SK-N-SH (cell line): ENCODE data around the gene CA5A. TPM values are rescaled to one million over a fixed set of nuclear protein-coding genes. Genes with fewer than 3 reads are reported as not detected.

Experiments used
- CTCF ChIA-PET: fragments of 300-600, 350-600 bp; formaldehyde crosslinking; extraction: SDS; loops from one replicate; lab custom pipeline; 2021; lab: Yijun Ruan, JAX
- POLR2A ChIA-PET: fragments of 350-600 bp; sonication (Branson Sonifier 250); formaldehyde crosslinking; extraction: SDS; loops from one replicate; lab custom pipeline; 2020; ENCODE audit warnings: antibody characterized with exemption, inconsistent platforms; lab: Yijun Ruan, JAX
- DNase-seq: peaks from one replicate; pipeline ENCODE4 v3.0.0; 2012
- H2AFZ ChIP-seq: fragments of 200-600 bp; sonication (generic); 2 replicates; pipeline ENCODE4 v1.8.1; 2016; ENCODE audit warnings: antibody characterized with exemption, mild to moderate bottlenecking, low read depth
- H3F3A ChIP-seq: fragments of 200-600 bp; sonication (generic); replicated peaks from 2 replicates; pipeline ENCODE3; 2016; ENCODE audit warnings: antibody characterized with exemption, mild to moderate bottlenecking; ENCODE audit not compliant: insufficient read depth
- H3K27ac ChIP-seq, 2 experiments: fragments of 200-500 bp in 1 of 2; fragments of 200-600 bp in 1 of 2; sonication (Bioruptor generic) in 1 of 2; sonication (generic), shearing (Covaris generic) in 1 of 2; 2 replicates each; pipeline versions ENCODE4 v1.5.1 to v1.6.1; 2014 to 2016; ENCODE audit warnings: low read depth in 2 of 2, inconsistent platforms in 1 of 2, low read length in 1 of 2, mild to moderate bottlenecking in 1 of 2, mixed read lengths in 1 of 2
- H3K27me3 ChIP-seq: fragments of 200-600 bp; sonication (generic), shearing (Covaris generic); 2 replicates; pipeline ENCODE4 v1.6.1; 2016; ENCODE audit warnings: mixed run types; ENCODE audit not compliant: insufficient read depth
- H3K36me3 ChIP-seq, 2 experiments: fragments of 200-500 bp in 1 of 2; fragments of 200-600 bp in 1 of 2; sonication (Bioruptor generic) in 1 of 2; sonication (generic) in 1 of 2; replicated peaks in 1 of 2; 2 replicates each; pipeline versions ENCODE3 to v1.5.1; 2014 to 2016; ENCODE audit warnings: low read length in 1 of 2, mild to moderate bottlenecking in 1 of 2; ENCODE audit not compliant: insufficient read depth in 2 of 2, control insufficient read depth in 1 of 2
- H3K4me1 ChIP-seq, 2 experiments: fragments of 200-500 bp in 1 of 2; fragments of 200-600 bp in 1 of 2; sonication (Bioruptor generic) in 1 of 2; sonication (generic), shearing (Covaris generic) in 1 of 2; 2 replicates each; pipeline versions ENCODE4 v1.5.1 to v1.6.1; 2014 to 2016; ENCODE audit warnings: low read depth in 1 of 2, low read length in 1 of 2, mixed run types in 1 of 2; ENCODE audit not compliant: insufficient read depth in 2 of 2, control insufficient read depth in 1 of 2
- H3K4me2 ChIP-seq: fragments of 200-600 bp; sonication (generic), shearing (Covaris generic); 2 replicates; pipeline ENCODE4 v1.6.1; 2017; ENCODE audit warnings: mixed run types
- H3K4me3 ChIP-seq, 2 experiments: fragments of 200-500 bp in 1 of 2; fragments of 200-600 bp in 1 of 2; sonication (Bioruptor generic) in 1 of 2; sonication (generic), shearing (Covaris generic) in 1 of 2; 2 replicates each; pipeline versions ENCODE4 v1.5.1 to v1.8.1; 2014 to 2016; ENCODE audit warnings: low read depth in 2 of 2, inconsistent platforms in 1 of 2, low read length in 1 of 2, mild to moderate bottlenecking in 1 of 2, mixed read lengths in 1 of 2, moderate library complexity in 1 of 2
- H3K79me2 ChIP-seq: fragments of 200-600 bp; sonication (generic); 2 replicates; pipeline ENCODE4 v1.8.1; 2017; ENCODE audit warnings: mild to moderate bottlenecking; ENCODE audit not compliant: insufficient read depth
- H3K9ac ChIP-seq: fragments of 200-600 bp; sonication (generic); 2 replicates; pipeline ENCODE4 v1.6.1; 2017; ENCODE audit warnings: mixed run types
- H3K9me2 ChIP-seq: fragments of 200-600 bp; sonication (generic); 2 replicates; pipeline ENCODE4 v1.6.1; 2017; ENCODE audit warnings: mixed run types
- H3K9me3 ChIP-seq: fragments of 200-600 bp; sonication (generic); 2 replicates; pipeline ENCODE4 v1.6.1; 2017; ENCODE audit warnings: mixed run types, mild to moderate bottlenecking, moderate library complexity
- H4K20me1 ChIP-seq: fragments of 200-600 bp; sonication (generic); 2 replicates; pipeline ENCODE4 v1.6.1; 2017; ENCODE audit warnings: mild to moderate bottlenecking, mixed run types; ENCODE audit not compliant: insufficient read depth
- ELF1 ChIP-seq: IDR thresholded peaks from 2 replicates; pipeline ENCODE4 v1.4.0; 2012
- EZH2phosphoT487 ChIP-seq: fragments of 200-600 bp; sonication (generic); IDR thresholded peaks from 2 replicates; pipeline ENCODE4 v1.6.1; 2017; ENCODE audit warnings: low read depth, mixed run types, mild to moderate bottlenecking, antibody characterized with exemption, moderate library complexity, borderline replicate concordance
- FOSL2 ChIP-seq: IDR thresholded peaks from 2 replicates; pipeline ENCODE4 v1.4.0; 2012; ENCODE audit warnings: low read depth, mild to moderate bottlenecking, moderate library complexity, borderline replicate concordance
- GABPA ChIP-seq: IDR thresholded peaks from 2 replicates; pipeline ENCODE4 v1.4.0; 2012; ENCODE audit warnings: low read depth, mild to moderate bottlenecking
- MXI1 ChIP-seq: IDR thresholded peaks from 2 replicates; pipeline ENCODE4 v1.6.1; 2012; ENCODE audit warnings: mild to moderate bottlenecking, low read depth, low read length, improper control_type of control experiment
- POLR2AphosphoS5 ChIP-seq: IDR thresholded peaks from 2 replicates; pipeline ENCODE4 v1.6.1; 2012; ENCODE audit warnings: low read depth, low read length
- RFX5 ChIP-seq: IDR thresholded peaks from 2 replicates; pipeline ENCODE4 v1.6.1; 2012; ENCODE audit warnings: mild to moderate bottlenecking, improper control_type of control experiment, low read length
- RXRA ChIP-seq: IDR thresholded peaks from 2 replicates; pipeline ENCODE4 v1.4.0; 2012; ENCODE audit warnings: low read depth, mild to moderate bottlenecking, borderline replicate concordance
- SIN3A ChIP-seq: IDR thresholded peaks from 2 replicates; pipeline ENCODE4 v1.6.1; 2012; ENCODE audit warnings: low read depth, mild to moderate bottlenecking, low read length, moderate library complexity, borderline replicate concordance
- SMC3 ChIP-seq: IDR thresholded peaks from 2 replicates; pipeline ENCODE4 v1.6.1; 2012; ENCODE audit warnings: low read depth, low read length, improper control_type of control experiment
- TEAD4 ChIP-seq: IDR thresholded peaks from 2 replicates; pipeline ENCODE4 v1.4.0; 2012; ENCODE audit warnings: mild to moderate bottlenecking, borderline replicate concordance; ENCODE audit not compliant: insufficient read depth
- YY1 ChIP-seq: IDR thresholded peaks from 2 replicates; pipeline ENCODE4 v1.4.0; 2012; ENCODE audit warnings: low read depth, mild to moderate bottlenecking
- WGBS: methylation state at CpG from one replicate; pipeline ENCODE4 v1.1.6; 2017; ENCODE audit warnings: low lambda C conversion rate; 5-methylcytosine and 5-hydroxymethylcytosine counted together
- polyA plus RNA-seq, 3 experiments: library from polyadenylated mRNA; depleted of rRNA; stranded (reverse); fragments of >200 nt; gene quantifications; 2 replicates each; pipeline ENCODE4 v1.2.3, GENCODE V29; 2012
- TF ChIP-seq, protein P1 (sequence below): fragments of 150-350 bp; IDR thresholded peaks from 2 replicates; pipeline ENCODE4 v1.6.1; 2016; ENCODE audit warnings: mild to moderate bottlenecking, low read depth, low read length
- TF ChIP-seq, protein P2 (sequence below): fragments of 150-350 bp; IDR thresholded peaks from 2 replicates; pipeline ENCODE4 v1.6.1; 2017; ENCODE audit warnings: antibody characterized with exemption, low read length, low read depth, borderline replicate concordance
- TF ChIP-seq, protein P3 (sequence below): IDR thresholded peaks from 2 replicates; pipeline ENCODE4; 2012
- TF ChIP-seq, protein P4 (sequence below): IDR thresholded peaks from 2 replicates; pipeline ENCODE4 v1.4.0; 2012; ENCODE audit warnings: low read depth, borderline replicate concordance
- TF ChIP-seq, protein P5 (sequence below): fragments of 200-600 bp; sonication (generic); IDR thresholded peaks from 2 replicates; pipeline ENCODE4 v1.6.1; 2017; ENCODE audit warnings: antibody characterized with exemption, mild to moderate bottlenecking, moderate library complexity
- TF ChIP-seq, protein P6 (sequence below): IDR thresholded peaks from 2 replicates; pipeline ENCODE4 v1.4.0; 2012; ENCODE audit warnings: low read depth, borderline replicate concordance

Gene CA5A
- polyA plus RNA-seq, 1 of the 3 experiments (the other 2 are of a cell fraction): not detected

DNA sequence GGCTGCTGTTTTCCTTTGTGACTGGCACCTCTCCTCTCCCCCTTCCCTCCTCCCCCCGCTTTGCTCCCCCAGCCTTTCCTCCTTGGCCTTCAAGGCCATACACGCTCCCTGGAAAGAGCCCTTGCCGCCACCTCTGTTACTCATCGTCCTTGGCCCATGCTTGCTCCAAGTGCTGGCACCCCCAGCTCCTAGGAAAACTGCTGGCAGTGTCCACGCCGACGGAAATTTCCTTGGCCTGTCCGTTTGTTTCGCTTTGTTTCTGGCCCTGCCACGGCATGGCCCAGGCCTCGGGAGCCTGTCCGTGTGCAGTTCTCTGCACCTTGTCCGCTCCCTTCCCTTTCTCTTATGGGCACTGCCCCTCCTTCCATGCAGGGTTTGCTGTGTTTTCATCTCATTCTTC is 18.0 kb downstream of the CA5A start:
- H3K9ac ChIP-seq: no peak overlapping the region
- 81% methylated on average over 13 of the region's 13 CpGs for WGBS
- H3K79me2 ChIP-seq: no peaks in the 10 kb centered on the region
- no peaks in the 10 kb centered on the region for H3K9me3 ChIP-seq
- no peaks in the 10 kb centered on the region; the same call in 1 of the 2 replicates for H3K27me3 ChIP-seq
- H3K4me3 ChIP-seq: no peak overlapping the region
- no peaks in the 10 kb centered on the region for H4K20me1 ChIP-seq
- no peak overlapping the region for H3K27ac ChIP-seq
- H3F3A ChIP-seq: no peaks in the 10 kb centered on the region
- H3K4me2 ChIP-seq: no peak overlapping the region; the same call in 1 of the 2 replicates
- TF ChIP-seq, protein P1, sequence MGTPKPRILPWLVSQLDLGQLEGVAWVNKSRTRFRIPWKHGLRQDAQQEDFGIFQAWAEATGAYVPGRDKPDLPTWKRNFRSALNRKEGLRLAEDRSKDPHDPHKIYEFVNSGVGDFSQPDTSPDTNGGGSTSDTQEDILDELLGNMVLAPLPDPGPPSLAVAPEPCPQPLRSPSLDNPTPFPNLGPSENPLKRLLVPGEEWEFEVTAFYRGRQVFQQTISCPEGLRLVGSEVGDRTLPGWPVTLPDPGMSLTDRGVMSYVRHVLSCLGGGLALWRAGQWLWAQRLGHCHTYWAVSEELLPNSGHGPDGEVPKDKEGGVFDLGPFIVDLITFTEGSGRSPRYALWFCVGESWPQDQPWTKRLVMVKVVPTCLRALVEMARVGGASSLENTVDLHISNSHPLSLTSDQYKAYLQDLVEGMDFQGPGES: no peak
- TF ChIP-seq TEAD4: no peak
- TF ChIP-seq MXI1: no peak
- no peak for TF ChIP-seq RFX5
- no peak for TF ChIP-seq SIN3A
- TF ChIP-seq, protein P2, sequence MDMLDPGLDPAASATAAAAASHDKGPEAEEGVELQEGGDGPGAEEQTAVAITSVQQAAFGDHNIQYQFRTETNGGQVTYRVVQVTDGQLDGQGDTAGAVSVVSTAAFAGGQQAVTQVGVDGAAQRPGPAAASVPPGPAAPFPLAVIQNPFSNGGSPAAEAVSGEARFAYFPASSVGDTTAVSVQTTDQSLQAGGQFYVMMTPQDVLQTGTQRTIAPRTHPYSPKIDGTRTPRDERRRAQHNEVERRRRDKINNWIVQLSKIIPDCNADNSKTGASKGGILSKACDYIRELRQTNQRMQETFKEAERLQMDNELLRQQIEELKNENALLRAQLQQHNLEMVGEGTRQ: no peak
- TF ChIP-seq POLR2AphosphoS5: no peak
- TF ChIP-seq YY1: no peak
- DNase-seq: no peak
- CTCF ChIA-PET: interaction anchor here (1.7 kb wide), 1 partner anchor 46 kb away, joined by 3 read pairs; no protein-coding TSS in a partner anchor
- H3K4me1 ChIP-seq: peaks cover 0 to 8% of the 10 kb centered on the region in 2 experiments; a peak in 1 of 4 replicates
- no peaks in the 10 kb centered on the region for H3K9me2 ChIP-seq
- POLR2A ChIA-PET: no interaction called here
- H2AFZ ChIP-seq: no peak overlapping the region
- H3K36me3 ChIP-seq: no peaks in the 10 kb centered on the region

DNA sequence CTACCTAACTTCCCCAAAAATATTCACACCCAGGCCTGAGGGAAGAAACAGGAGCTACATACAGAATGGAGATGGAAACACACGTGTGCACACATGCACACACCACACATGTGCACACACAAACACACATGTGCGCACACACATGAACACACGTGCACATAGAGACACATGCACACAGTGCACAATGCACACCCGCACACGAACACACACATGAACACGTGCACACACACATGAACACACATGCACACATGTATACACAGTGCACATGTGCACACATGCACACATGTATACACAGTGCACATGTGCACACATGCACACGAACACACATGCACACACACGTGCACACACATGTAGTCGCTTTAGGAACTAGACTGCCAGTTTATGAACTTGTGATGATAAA is 18.8 kb downstream of the CA5A start:
- Histone ChIP-seq H3K9ac (no peak overlapping the region), H4K20me1 (no peaks in the 10 kb centered on the region), H3K4me2 (no peak overlapping the region), H3F3A (no peaks in the 10 kb centered on the region), H3K36me3 (no peaks in the 10 kb centered on the region), H3K27ac (no peak overlapping the region), H3K4me3 (no peak overlapping the region), H3K9me2 (no peaks in the 10 kb centered on the region), H3K4me1 (peaks cover 0 to 5% of the 10 kb centered on the region in 2 experiments; a peak in 1 of 4 replicates), H3K79me2 (no peaks in the 10 kb centered on the region), H3K27me3 (no peaks in the 10 kb centered on the region), H3K9me3 (no peaks in the 10 kb centered on the region), H2AFZ (no peak overlapping the region)
- ChIA-PET CTCF (interaction anchor here (1.7 kb wide), 1 partner anchor 46 kb away, joined by 3 read pairs; no protein-coding TSS in a partner anchor), POLR2A (no interaction called here)
- DNase-seq: no peak
- WGBS: 82% methylated on average over 9 of the region's 9 CpGs
- no peak for TF ChIP-seq RXRA
- no peak for TF ChIP-seq TEAD4
- TF ChIP-seq GABPA: no peak
- TF ChIP-seq, protein P1: no peak
- TF ChIP-seq, protein P3, sequence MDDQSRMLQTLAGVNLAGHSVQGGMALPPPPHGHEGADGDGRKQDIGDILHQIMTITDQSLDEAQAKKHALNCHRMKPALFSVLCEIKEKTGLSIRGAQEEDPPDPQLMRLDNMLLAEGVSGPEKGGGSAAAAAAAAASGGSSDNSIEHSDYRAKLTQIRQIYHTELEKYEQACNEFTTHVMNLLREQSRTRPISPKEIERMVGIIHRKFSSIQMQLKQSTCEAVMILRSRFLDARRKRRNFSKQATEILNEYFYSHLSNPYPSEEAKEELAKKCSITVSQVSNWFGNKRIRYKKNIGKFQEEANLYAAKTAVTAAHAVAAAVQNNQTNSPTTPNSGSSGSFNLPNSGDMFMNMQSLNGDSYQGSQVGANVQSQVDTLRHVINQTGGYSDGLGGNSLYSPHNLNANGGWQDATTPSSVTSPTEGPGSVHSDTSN: no peak
- TF ChIP-seq, protein P4, sequence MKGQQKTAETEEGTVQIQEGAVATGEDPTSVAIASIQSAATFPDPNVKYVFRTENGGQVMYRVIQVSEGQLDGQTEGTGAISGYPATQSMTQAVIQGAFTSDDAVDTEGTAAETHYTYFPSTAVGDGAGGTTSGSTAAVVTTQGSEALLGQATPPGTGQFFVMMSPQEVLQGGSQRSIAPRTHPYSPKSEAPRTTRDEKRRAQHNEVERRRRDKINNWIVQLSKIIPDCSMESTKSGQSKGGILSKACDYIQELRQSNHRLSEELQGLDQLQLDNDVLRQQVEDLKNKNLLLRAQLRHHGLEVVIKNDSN: no peak
- TF ChIP-seq, protein P5, sequence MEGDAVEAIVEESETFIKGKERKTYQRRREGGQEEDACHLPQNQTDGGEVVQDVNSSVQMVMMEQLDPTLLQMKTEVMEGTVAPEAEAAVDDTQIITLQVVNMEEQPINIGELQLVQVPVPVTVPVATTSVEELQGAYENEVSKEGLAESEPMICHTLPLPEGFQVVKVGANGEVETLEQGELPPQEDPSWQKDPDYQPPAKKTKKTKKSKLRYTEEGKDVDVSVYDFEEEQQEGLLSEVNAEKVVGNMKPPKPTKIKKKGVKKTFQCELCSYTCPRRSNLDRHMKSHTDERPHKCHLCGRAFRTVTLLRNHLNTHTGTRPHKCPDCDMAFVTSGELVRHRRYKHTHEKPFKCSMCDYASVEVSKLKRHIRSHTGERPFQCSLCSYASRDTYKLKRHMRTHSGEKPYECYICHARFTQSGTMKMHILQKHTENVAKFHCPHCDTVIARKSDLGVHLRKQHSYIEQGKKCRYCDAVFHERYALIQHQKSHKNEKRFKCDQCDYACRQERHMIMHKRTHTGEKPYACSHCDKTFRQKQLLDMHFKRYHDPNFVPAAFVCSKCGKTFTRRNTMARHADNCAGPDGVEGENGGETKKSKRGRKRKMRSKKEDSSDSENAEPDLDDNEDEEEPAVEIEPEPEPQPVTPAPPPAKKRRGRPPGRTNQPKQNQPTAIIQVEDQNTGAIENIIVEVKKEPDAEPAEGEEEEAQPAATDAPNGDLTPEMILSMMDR: no peak
- TF ChIP-seq SMC3: no peak
- no peak for TF ChIP-seq FOSL2
- no peak for TF ChIP-seq SIN3A
- TF ChIP-seq, protein P6, sequence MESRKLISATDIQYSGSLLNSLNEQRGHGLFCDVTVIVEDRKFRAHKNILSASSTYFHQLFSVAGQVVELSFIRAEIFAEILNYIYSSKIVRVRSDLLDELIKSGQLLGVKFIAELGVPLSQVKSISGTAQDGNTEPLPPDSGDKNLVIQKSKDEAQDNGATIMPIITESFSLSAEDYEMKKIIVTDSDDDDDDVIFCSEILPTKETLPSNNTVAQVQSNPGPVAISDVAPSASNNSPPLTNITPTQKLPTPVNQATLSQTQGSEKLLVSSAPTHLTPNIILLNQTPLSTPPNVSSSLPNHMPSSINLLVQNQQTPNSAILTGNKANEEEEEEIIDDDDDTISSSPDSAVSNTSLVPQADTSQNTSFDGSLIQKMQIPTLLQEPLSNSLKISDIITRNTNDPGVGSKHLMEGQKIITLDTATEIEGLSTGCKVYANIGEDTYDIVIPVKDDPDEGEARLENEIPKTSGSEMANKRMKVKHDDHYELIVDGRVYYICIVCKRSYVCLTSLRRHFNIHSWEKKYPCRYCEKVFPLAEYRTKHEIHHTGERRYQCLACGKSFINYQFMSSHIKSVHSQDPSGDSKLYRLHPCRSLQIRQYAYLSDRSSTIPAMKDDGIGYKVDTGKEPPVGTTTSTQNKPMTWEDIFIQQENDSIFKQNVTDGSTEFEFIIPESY: no peak
- no peak for TF ChIP-seq EZH2phosphoT487
- TF ChIP-seq ELF1: no peak
